OCI-LY7 (cell line): ENCODE results near the gene OSBPL1A. TPM values are rescaled to one million over a fixed set of nuclear protein-coding genes. Genes with fewer than 3 reads are reported as not detected.

Source experiments
- BruUV-seq: library from RNA; stranded (reverse); fragments of 400-500 nt; replicated peaks from 2 replicates; lab custom pipeline; 2021; lab: Mats Ljungman, UMichigan
- CTCF ChIA-PET: fragments of 300-600 bp; sonication (Branson Sonifier 250); formaldehyde crosslinking; loops from one replicate; lab custom pipeline; 2022; ENCODE audit warnings: antibody characterized with exemption; ENCODE audit not compliant: unreplicated experiment; lab: Charles Lee
- POLR2A ChIA-PET: fragments of 300-600 bp; sonication (Branson Sonifier 250); formaldehyde crosslinking; loops from one replicate; lab custom pipeline; 2022; ENCODE audit warnings: antibody characterized with exemption; lab: Charles Lee
- DNase-seq: peaks from one replicate; pipeline ENCODE4 v3.0.0-alpha.2; 2015; ENCODE audit warnings: low spot score
- H2AFZ ChIP-seq: fragments of 200-600 bp; sonication (generic), shearing (Covaris generic); 2 replicates; pipeline ENCODE4 v1.6.1; 2014; ENCODE audit warnings: mild to moderate bottlenecking, antibody characterized with exemption, low read length, moderate library complexity
- H3K27ac ChIP-seq: fragments of 200-600 bp; sonication (generic); 2 replicates; pipeline ENCODE4 v1.5.1; 2014; ENCODE audit warnings: mixed run types, low read depth, mild to moderate bottlenecking, moderate library complexity, low read length, inconsistent platforms; ENCODE audit not compliant: poor library complexity, severe bottlenecking
- H3K36me3 ChIP-seq: fragments of 200-600 bp; sonication (generic); 2 replicates; pipeline ENCODE4 v1.6.1; 2014; ENCODE audit warnings: mild to moderate bottlenecking, antibody characterized with exemption, low read length, moderate library complexity, mixed read lengths; ENCODE audit not compliant: insufficient read depth
- H3K4me1 ChIP-seq: fragments of 200-600 bp; sonication (generic); 2 replicates; pipeline ENCODE4 v1.5.1; 2014; ENCODE audit warnings: mild to moderate bottlenecking, low read length; ENCODE audit not compliant: insufficient read depth, poor library complexity, severe bottlenecking
- H3K4me2 ChIP-seq: fragments of 200-600 bp; sonication (generic); 2 replicates; pipeline ENCODE4 v1.6.1; 2014; ENCODE audit warnings: mild to moderate bottlenecking, low read length
- H3K4me3 ChIP-seq: fragments of 200-600 bp; sonication (generic); 2 replicates; pipeline ENCODE4 v1.5.1; 2014; ENCODE audit warnings: mild to moderate bottlenecking, low read depth, low read length; ENCODE audit not compliant: poor library complexity, severe bottlenecking
- H3K79me2 ChIP-seq: fragments of 200-600 bp; sonication (generic); 2 replicates; pipeline ENCODE4 v1.6.1; 2016; ENCODE audit warnings: low read depth, mild to moderate bottlenecking, low read length, moderate library complexity, mixed read lengths; ENCODE audit not compliant: insufficient read depth
- H3K9me2 ChIP-seq: fragments of 200-600 bp; sonication (generic); 2 replicates; pipeline ENCODE4 v1.6.1; 2016; ENCODE audit warnings: mild to moderate bottlenecking, low read length, mixed read lengths; ENCODE audit not compliant: insufficient read depth
- H3K9me3 ChIP-seq: fragments of 200-600 bp; sonication (generic); 2 replicates; pipeline ENCODE4 v1.6.1; 2014; ENCODE audit warnings: mild to moderate bottlenecking, mixed run types, low read length, mixed read lengths
- H4K20me1 ChIP-seq: fragments of 200-600 bp; sonication (generic); 2 replicates; pipeline ENCODE4 v1.6.1; 2014; ENCODE audit warnings: mild to moderate bottlenecking, antibody characterized with exemption, low read length, moderate library complexity, mixed read lengths; ENCODE audit not compliant: insufficient read depth
- CTCF ChIP-seq: fragments of 200-600 bp; sonication (generic); conservative IDR thresholded peaks from 2 replicates; pipeline ENCODE4 v1.5.1; 2014; ENCODE audit warnings: mild to moderate bottlenecking, antibody characterized with exemption, low read length, moderate library complexity, mixed read lengths
- EZH2phosphoT487 ChIP-seq: fragments of 200-600 bp; sonication (generic); IDR thresholded peaks from 2 replicates; pipeline ENCODE4 v1.6.1; 2018; ENCODE audit warnings: low read depth, borderline replicate concordance, mild to moderate bottlenecking, mixed run types, antibody characterized with exemption, low read length, moderate library complexity, mixed read lengths
- intact Hi-C: fragments of 100-400 bp; cut with micrococcal nuclease; formaldehyde crosslinking; loops from one replicate; pipeline ENCODE4 v1.10.0; 2022; ENCODE audit not compliant: unreplicated experiment
- total RNA-seq, 2 experiments: library from RNA; depleted of rRNA in 1 of 2; stranded (reverse); fragments of >200 nt in 1 of 2; shearing (Covaris generic) in 1 of 2; gene quantifications; 2 replicates each; pipeline ENCODE4 v1.2.3, GENCODE V29; 2014 to 2022

OSBPL1A gene
- total RNA-seq, 2 experiments from 2014 or later = 0.06 to 0.59 TPM

GRCh38 chr18:24272229-24272525, 125.4 kb downstream of the OSBPL1A start:
- H3K4me3 ChIP-seq = no peak overlapping the region
- H2AFZ ChIP-seq = no peak overlapping the region
- no peak overlapping the region for H3K4me2 ChIP-seq
- no peaks in the 10 kb centered on the region for H3K9me2 ChIP-seq
- H3K9me3 ChIP-seq = no peaks in the 10 kb centered on the region
- H3K4me1 ChIP-seq = no peaks in the 10 kb centered on the region
- no peak for DNase-seq
- H4K20me1 ChIP-seq = no peaks in the 10 kb centered on the region
- BruUV-seq = no TSS peak
- intact Hi-C loops = no loop called here
- POLR2A ChIA-PET = interaction anchor here (0.6 kb wide), 1 partner anchor 319 kb away, joined by 3 read pairs; no protein-coding TSS in a partner anchor
- no peak overlapping the region for H3K27ac ChIP-seq
- H3K79me2 ChIP-seq = no peaks in the 10 kb centered on the region
- CTCF ChIA-PET = no interaction called here
- H3K36me3 ChIP-seq = no peaks in the 10 kb centered on the region
- no peak for TF ChIP-seq CTCF

- CTCF ChIA-PET = no interaction called here
- H3K9me3 ChIP-seq = no peaks in the 10 kb centered on the region
- no peaks in the 10 kb centered on the region for H3K79me2 ChIP-seq
- no peak for TF ChIP-seq CTCF
- no peak for TF ChIP-seq EZH2phosphoT487
- no peak overlapping the region for H3K4me3 ChIP-seq
- no TSS peak for BruUV-seq
- no peaks in the 10 kb centered on the region for H4K20me1 ChIP-seq
- H3K27ac ChIP-seq = no peak overlapping the region
- no peaks in the 10 kb centered on the region for H3K36me3 ChIP-seq
- intact Hi-C loops = no loop called here
- DNase-seq = no peak
- H3K4me2 ChIP-seq = no peak overlapping the region
- no peaks in the 10 kb centered on the region for H3K4me1 ChIP-seq
- POLR2A ChIA-PET = interaction anchor here (0.6 kb wide), 1 partner anchor 318 kb away, joined by 3 read pairs; no protein-coding TSS in a partner anchor
- no peaks in the 10 kb centered on the region for H3K9me2 ChIP-seq
- no peak overlapping the region for H2AFZ ChIP-seq
Observed at GRCh38 chr18:24271381-24272228, 126.0 kb downstream of the OSBPL1A start.

GRCh38 chr18:24270937-24271380, 126.7 kb downstream of the OSBPL1A start:
- ChIA-PET POLR2A (no interaction called here), CTCF (no interaction called here)
- intact Hi-C loops = no loop called here
- DNase-seq = no peak
- no peak for TF ChIP-seq CTCF
- TF ChIP-seq EZH2phosphoT487 = no peak
- BruUV-seq = no TSS peak
- H2AFZ ChIP-seq = no peak overlapping the region
- no peaks in the 10 kb centered on the region for H3K9me3 ChIP-seq
- no peak overlapping the region for H3K27ac ChIP-seq
- no peak overlapping the region for H3K4me2 ChIP-seq
- no peaks in the 10 kb centered on the region for H3K9me2 ChIP-seq
- H3K4me3 ChIP-seq = no peak overlapping the region
- H3K4me1 ChIP-seq = no peaks in the 10 kb centered on the region
- no peaks in the 10 kb centered on the region for H4K20me1 ChIP-seq
- no peaks in the 10 kb centered on the region for H3K36me3 ChIP-seq
- no peaks in the 10 kb centered on the region for H3K79me2 ChIP-seq
